Endothelial cell of umbilical vein (primary cell): ENCODE data around the gene MFAP4.

Source experiments
- EZH2 ChIP-seq: IDR thresholded peaks from 2 replicates; pipeline ENCODE4 v1.6.1; 2012; ENCODE audit warnings: borderline replicate concordance, low read depth, mild to moderate bottlenecking, moderate library complexity, low read length, inconsistent platforms; ENCODE audit not compliant: severe bottlenecking
- FOS ChIP-seq: IDR thresholded peaks from 2 replicates; pipeline ENCODE4 v1.6.1; 2011; ENCODE audit warnings: mild to moderate bottlenecking, low read length, moderate library complexity, borderline replicate concordance; ENCODE audit not compliant: insufficient read depth
- GATA2 ChIP-seq: IDR thresholded peaks from 2 replicates; pipeline ENCODE4 v1.7.0; 2011; ENCODE audit warnings: low read depth, mild to moderate bottlenecking, moderate library complexity, mixed read lengths, low read length; ENCODE audit not compliant: insufficient read length, insufficient read depth
- POLR2A ChIP-seq: IDR thresholded peaks from 2 replicates; pipeline ENCODE4 v1.6.1; 2012; ENCODE audit warnings: low read depth, mild to moderate bottlenecking, control low read depth, low read length
- POLR2AphosphoS5 ChIP-seq: IDR thresholded peaks from 2 replicates; pipeline ENCODE4 v1.6.1; 2012; ENCODE audit warnings: low read depth, mild to moderate bottlenecking, control low read depth, low read length, moderate library complexity; ENCODE audit not compliant: insufficient read depth
- TF ChIP-seq, protein P1 (sequence below), 2 donors: IDR thresholded peaks; 1 replicate in 1 of 2; 2 replicates in 1 of 2; pipeline ENCODE4 v1.5.1; 2011; ENCODE audit warnings: low read length in 2 of 2, mild to moderate bottlenecking in 2 of 2, moderate library complexity in 2 of 2, control low read depth in 1 of 2, inconsistent platforms in 1 of 2, low read depth in 1 of 2; ENCODE audit not compliant: insufficient read depth in 1 of 2; ENCODE audit errors: extremely low read depth in 1 of 2

DNA sequence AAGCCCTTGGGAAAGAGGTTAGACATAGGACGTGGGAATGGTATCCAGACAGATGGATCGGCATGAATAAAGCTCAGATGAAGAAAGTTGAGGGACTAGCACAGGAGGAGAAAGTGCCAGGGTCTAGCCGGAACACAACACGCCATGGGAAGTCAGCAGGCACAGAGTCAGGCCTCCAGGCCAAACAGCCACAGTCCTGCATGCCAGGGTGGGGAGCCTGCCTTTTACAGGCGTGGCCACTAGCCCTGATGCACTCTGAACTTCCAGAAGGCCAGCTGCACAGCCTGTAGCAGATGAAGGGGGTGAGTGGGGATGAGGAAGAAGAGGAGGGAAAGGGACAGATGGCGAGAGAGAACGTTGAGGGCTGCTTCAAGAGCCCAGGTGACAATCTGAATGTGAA lies 29.6 kb downstream of the MFAP4 start:
- TF ChIP-seq, protein P1, sequence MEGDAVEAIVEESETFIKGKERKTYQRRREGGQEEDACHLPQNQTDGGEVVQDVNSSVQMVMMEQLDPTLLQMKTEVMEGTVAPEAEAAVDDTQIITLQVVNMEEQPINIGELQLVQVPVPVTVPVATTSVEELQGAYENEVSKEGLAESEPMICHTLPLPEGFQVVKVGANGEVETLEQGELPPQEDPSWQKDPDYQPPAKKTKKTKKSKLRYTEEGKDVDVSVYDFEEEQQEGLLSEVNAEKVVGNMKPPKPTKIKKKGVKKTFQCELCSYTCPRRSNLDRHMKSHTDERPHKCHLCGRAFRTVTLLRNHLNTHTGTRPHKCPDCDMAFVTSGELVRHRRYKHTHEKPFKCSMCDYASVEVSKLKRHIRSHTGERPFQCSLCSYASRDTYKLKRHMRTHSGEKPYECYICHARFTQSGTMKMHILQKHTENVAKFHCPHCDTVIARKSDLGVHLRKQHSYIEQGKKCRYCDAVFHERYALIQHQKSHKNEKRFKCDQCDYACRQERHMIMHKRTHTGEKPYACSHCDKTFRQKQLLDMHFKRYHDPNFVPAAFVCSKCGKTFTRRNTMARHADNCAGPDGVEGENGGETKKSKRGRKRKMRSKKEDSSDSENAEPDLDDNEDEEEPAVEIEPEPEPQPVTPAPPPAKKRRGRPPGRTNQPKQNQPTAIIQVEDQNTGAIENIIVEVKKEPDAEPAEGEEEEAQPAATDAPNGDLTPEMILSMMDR (IDR thresholded peaks at IDR 0.05; ENCODE audit: extremely low read depth in 1 of 2, insufficient read depth in 1 of 2, low read depth in 1 of 2, low read length in 2 of 2): no peak
- TF ChIP-seq GATA2 (no peak), POLR2A (no peak), EZH2 (no peak), FOS (no peak), POLR2AphosphoS5 (no peak)
